ENCODE results near the gene EMSY. TPM values are rescaled to one million over a fixed set of nuclear protein-coding genes. Genes with fewer than 3 reads are reported as not detected.

Gene EMSY
- polyA plus RNA-seq, 10 donors = 11.7 to 21.2 (median 15.5) TPM

- no peak for DNase-seq
Measured at GRCh38 chr11:76596652-76597051, 151.8 kb downstream of the EMSY start.

DNA sequence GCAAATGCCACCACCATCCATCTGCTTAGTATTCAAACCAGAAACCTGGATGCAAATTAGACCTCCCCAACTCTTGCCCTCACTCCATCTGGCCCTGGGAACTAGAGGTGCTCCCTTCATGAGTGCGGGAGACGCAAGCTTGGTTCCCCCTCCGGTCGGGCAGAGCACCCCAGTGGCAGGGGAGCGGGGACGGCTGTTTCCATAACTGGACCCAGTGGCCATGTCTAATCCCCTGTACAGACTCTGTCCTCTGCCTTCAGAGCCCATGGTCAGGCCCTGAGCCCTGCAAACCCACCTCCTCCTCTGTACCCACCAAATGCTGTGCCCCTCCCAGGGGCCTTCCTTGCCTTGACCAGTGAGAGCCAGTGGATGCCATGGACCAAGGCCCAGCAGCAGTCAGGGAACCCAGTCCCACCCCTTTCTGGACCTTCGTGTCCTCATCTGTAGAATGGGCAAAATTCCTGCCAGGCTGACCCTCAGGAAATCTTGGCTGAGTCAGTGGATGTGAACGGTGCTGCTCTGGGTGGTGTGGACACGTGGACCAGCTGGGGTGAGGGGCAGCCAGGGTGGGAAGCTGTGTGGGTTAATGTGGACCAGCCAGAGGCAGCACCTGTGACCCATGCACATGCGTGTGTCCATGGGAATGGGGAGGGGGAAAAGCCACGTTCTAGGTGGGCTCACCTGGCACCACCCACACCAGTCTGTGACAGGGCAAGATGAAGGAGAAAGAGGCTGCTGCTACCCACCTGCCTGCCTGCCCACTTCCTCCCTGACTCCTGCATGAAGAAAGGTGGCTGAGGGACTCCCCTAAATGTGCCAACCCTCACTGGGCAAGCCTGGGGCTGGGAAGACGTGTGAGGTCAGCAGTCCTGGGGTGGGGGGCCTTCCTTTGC is 153.0 kb downstream of the EMSY start:
- no peak for DNase-seq

DNA sequence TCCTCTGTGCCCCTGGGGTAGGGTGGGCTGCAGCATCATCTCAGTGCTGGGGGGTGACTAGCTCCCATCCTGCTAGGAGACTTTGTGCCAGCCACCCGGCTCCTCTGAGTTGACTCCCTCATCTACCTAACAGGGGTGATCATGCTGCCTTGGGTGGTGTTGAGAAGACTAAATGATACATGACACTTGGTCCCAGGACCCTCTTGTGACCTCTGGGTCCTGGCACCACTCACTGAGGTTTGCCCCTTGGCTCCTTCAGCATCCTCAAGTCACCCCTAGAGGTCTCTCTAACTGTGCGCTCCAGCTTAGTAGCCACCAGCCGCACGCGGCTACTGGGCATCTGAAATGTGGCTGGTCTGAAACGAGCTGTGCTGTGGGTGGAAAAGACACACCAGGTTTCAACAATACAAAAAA is 153.6 kb downstream of the EMSY start:
- no peak for DNase-seq

DNA sequence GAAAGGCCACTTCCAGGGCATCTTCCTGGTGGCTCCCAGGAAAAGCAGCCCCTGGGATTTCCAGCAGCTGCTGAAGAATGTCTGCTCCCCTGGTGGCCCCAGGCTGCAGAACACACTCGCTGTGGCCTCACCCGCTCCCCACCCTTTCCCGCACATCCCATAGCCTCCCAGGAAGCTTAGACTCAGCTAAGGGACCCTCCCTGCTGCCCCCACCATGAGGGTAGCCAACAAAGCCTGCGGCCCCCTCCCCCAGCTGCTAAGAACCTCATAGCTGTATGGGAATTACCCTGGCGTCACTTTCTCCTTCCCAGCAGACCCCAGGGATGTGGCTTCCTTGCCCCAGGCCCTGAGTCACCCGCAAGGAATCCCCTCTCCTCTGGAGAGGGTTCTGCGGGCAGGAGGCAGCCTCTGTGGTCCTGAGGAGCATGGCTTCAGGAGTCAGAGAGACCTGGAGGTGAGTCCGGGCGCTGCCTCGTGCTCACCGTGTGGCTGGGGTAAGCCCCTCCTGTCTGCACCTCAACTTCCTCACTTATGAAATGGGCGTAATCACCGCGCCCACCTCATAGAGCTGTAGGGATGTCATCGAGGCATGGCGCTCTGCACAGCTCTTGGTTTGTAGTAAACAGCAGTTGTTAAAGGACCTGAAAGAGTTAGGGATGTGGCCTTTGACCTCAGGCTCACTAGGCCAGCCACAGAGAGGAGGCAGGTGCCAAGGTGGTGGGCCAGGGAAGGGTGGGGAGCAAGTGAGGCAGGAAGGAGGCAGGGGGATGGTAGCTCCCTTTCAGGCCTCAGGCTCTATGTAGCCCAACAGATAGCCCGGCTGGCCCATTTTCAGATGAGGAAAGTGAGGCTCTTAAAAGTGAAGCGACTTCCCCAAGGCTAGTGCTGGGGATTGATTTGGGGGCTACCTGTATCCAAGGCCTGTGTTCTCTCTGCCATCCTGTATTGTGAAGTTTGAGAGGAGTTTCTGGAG is 154.5 kb downstream of the EMSY start:
- no peak for DNase-seq

- DNase-seq = no peak
Measured at GRCh38 chr11:76600124-76600655, 155.4 kb downstream of the EMSY start.

DNA sequence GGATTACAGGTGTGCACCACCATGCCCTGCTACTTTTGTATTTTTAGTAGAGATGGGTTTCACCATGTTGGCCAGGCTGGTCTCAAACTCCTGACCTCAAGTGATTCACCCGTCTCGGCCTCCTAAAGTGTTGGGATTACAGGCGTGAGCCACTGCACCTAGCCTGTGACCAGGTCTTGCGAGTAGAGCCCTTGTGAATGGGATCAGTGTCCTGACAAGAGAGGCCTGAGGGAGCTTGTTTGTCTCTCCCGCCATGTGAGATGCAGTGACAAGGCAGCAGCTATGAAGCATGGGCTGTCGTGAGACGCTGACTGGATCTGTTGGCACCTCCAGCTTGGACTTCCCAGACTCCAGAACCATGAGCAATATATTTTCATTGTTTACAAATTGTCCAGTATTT is 156.5 kb downstream of the EMSY start:
- DNase-seq = no peak

DNA sequence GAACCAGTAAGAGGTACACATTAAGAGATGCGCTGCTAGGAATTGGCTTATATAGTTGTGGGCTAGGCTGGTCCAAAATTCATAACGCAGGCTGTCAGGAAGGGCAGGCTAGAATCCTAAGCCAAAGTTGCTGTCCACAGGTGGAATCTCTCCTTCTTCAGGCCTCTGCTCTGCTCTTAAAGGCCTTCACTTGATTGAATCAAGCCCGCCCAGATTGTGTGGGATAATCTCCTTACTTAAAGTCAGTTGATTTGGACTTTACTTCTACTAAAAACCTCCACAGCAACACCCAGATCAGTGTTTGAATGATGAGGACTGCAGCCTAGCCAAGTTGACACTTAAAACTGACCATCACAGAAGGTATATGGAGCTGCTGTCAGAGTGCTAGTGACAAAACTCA is 156.9 kb downstream of the EMSY start:
- no peak for DNase-seq

GRCh38 chr11:76602431-76602861 is 157.6 kb downstream of the EMSY start:
- DNase-seq = peak in 1 of 3 donors; percentile 75

Other genes with a start within 250 kb of the EMSY start
- gene WNT11, start 238.5 kb upstream of the EMSY start, polyA plus RNA-seq (ENCODE audit: insufficient read length in 10 of 10) = 10 to 100 TPM in 8 of 10 donors, 1 to 10 TPM in 2; 8.4 to 25.2 (median 12.6) TPM
- 10 to 100 TPM; 51.1 to 71.5 (median 63.4) TPM for gene THAP12, start 63.9 kb upstream of the EMSY start, polyA plus RNA-seq (ENCODE audit: insufficient read length in 10 of 10)
- 1 to 10 TPM; 2.4 to 7.0 (median 3.7) TPM for gene GVQW3, start 63.7 kb upstream of the EMSY start, polyA plus RNA-seq (ENCODE audit: insufficient read length in 10 of 10)
- 10 to 100 TPM; 22.7 to 37.3 (median 25.0) TPM for gene LRRC32, start 225.7 kb downstream of the EMSY start, polyA plus RNA-seq (ENCODE audit: insufficient read length in 10 of 10)

All from muscle of back (tissue), 11 donors.